ENCODE data around the gene TMSB10.

TMSB10 gene

GRCh38 chr2:84938194-84938879, 32.9 kb downstream of the TMSB10 start:
- intact Hi-C loops (cut with DNase I; ENCODE audit: low total_unique reads) = no loop called here
- H3K27me3 ChIP-seq = no peaks in the 10 kb centered on the region
- H3K36me3 ChIP-seq = no peaks in the 10 kb centered on the region
- H3K9me3 ChIP-seq = no peaks in the 10 kb centered on the region
- no peak overlapping the region for H3K4me3 ChIP-seq
- no peaks in the 10 kb centered on the region for H3K4me1 ChIP-seq
- no peak for TF ChIP-seq CTCF (IDR thresholded peaks at IDR 0.05)
- no peak overlapping the region for H3K27ac ChIP-seq
- no peak for DNase-seq

- intact Hi-C loops (cut with DNase I; ENCODE audit: low total_unique reads) = no loop called here
- no peak overlapping the region for H3K4me3 ChIP-seq
Measured at GRCh38 chr2:84939426-84940087, 34.1 kb downstream of the TMSB10 start.

GRCh38 chr2:84940088-84940470, 34.6 kb downstream of the TMSB10 start:
- Histone ChIP-seq H3K4me1 (no peaks in the 10 kb centered on the region), H3K27ac (no peak overlapping the region), H3K9me3 (no peaks in the 10 kb centered on the region), H3K27me3 (no peaks in the 10 kb centered on the region), H3K36me3 (no peaks in the 10 kb centered on the region), H3K4me3 (no peak overlapping the region)
- intact Hi-C loops (cut with DNase I; ENCODE audit: low total_unique reads) = no loop called here
- TF ChIP-seq CTCF (IDR thresholded peaks at IDR 0.05) = no peak
- DNase-seq = no peak

More at GRCh38 chr2:84939426-84940087, 34.1 kb downstream of the TMSB10 start:
- Histone ChIP-seq H3K4me1 (no peaks in the 10 kb centered on the region), H3K36me3 (no peaks in the 10 kb centered on the region), H3K27ac (no peak overlapping the region), H3K9me3 (no peaks in the 10 kb centered on the region), H3K27me3 (no peaks in the 10 kb centered on the region)
- no peak for TF ChIP-seq CTCF (IDR thresholded peaks at IDR 0.05)
- DNase-seq = no peak

- H3K4me3 ChIP-seq = no peak overlapping the region
- H3K27me3 ChIP-seq = no peaks in the 10 kb centered on the region
- intact Hi-C loops (cut with DNase I; ENCODE audit: low total_unique reads) = no loop called here
- H3K4me1 ChIP-seq = no peaks in the 10 kb centered on the region
- TF ChIP-seq CTCF (IDR thresholded peaks at IDR 0.05) = no peak
- no peaks in the 10 kb centered on the region for H3K9me3 ChIP-seq
- no peaks in the 10 kb centered on the region for H3K36me3 ChIP-seq
- no peak overlapping the region for H3K27ac ChIP-seq
- no peak for DNase-seq
Measured at GRCh38 chr2:84940831-84941412, 35.5 kb downstream of the TMSB10 start.

GRCh38 chr2:84942166-84942565, 36.7 kb downstream of the TMSB10 start:
- no peak overlapping the region for H3K27ac ChIP-seq
- H3K9me3 ChIP-seq = no peaks in the 10 kb centered on the region
- TF ChIP-seq CTCF (IDR thresholded peaks at IDR 0.05) = no peak
- no peaks in the 10 kb centered on the region for H3K4me1 ChIP-seq
- no peaks in the 10 kb centered on the region for H3K36me3 ChIP-seq
- H3K4me3 ChIP-seq = no peak overlapping the region
- intact Hi-C loops (cut with DNase I; ENCODE audit: low total_unique reads) = no loop called here
- DNase-seq = no peak
- no peaks in the 10 kb centered on the region for H3K27me3 ChIP-seq
